Karpas-422 (cell line): ENCODE results near the gene POLDIP2. TPM values are rescaled to one million over a fixed set of nuclear protein-coding genes. Genes with fewer than 3 reads are reported as not detected.

Experiments
- DNase-seq: peaks from one replicate; pipeline ENCODE4 v3.0.0-alpha.2; 2015
- H2AFZ ChIP-seq: fragments of 200-600 bp; sonication (generic); 2 replicates; pipeline ENCODE4 v1.6.1; 2014; ENCODE audit warnings: antibody characterized with exemption, low read length, mixed read lengths
- H3K27ac ChIP-seq: fragments of 200-600 bp; sonication (generic); 2 replicates; pipeline ENCODE4 v1.5.1; 2014; ENCODE audit warnings: mild to moderate bottlenecking, low read length, moderate library complexity
- H3K27me3 ChIP-seq: fragments of 200-600 bp; sonication (generic); 2 replicates; pipeline ENCODE4 v1.6.1; 2014; ENCODE audit warnings: low read length, mixed read lengths
- H3K36me3 ChIP-seq: fragments of 200-600 bp; sonication (generic); 2 replicates; pipeline ENCODE4 v1.6.1; 2014; ENCODE audit warnings: low read length, mixed read lengths; ENCODE audit not compliant: insufficient read depth
- H3K4me1 ChIP-seq: fragments of 200-600 bp; sonication (generic); 2 replicates; pipeline ENCODE4 v1.6.1; 2014; ENCODE audit warnings: mild to moderate bottlenecking, low read length, mixed read lengths
- H3K4me2 ChIP-seq: fragments of 200-600 bp; sonication (generic); 2 replicates; pipeline ENCODE4 v1.6.1; 2014; ENCODE audit warnings: low read length, low read depth, mild to moderate bottlenecking; ENCODE audit not compliant: poor library complexity, severe bottlenecking
- H3K4me3 ChIP-seq: fragments of 200-600 bp; sonication (generic); 2 replicates; pipeline ENCODE4 v1.5.1; 2014; ENCODE audit warnings: mild to moderate bottlenecking, antibody characterized with exemption, low read length, mixed read lengths
- H3K79me2 ChIP-seq: fragments of 200-600 bp; sonication (generic); 2 replicates; pipeline ENCODE4 v1.6.1; 2014; ENCODE audit warnings: mild to moderate bottlenecking, low read length, mixed read lengths
- H3K9ac ChIP-seq: fragments of 200-600 bp; sonication (generic); 2 replicates; pipeline ENCODE4 v1.6.0; 2014; ENCODE audit warnings: low read length
- H3K9me2 ChIP-seq: fragments of 200-600 bp; sonication (generic), shearing (Covaris generic); replicated peaks from 2 replicates; pipeline ENCODE4 v1.6.0; 2014; ENCODE audit warnings: mild to moderate bottlenecking, low read length, moderate library complexity; ENCODE audit not compliant: insufficient read depth
- H3K9me3 ChIP-seq: fragments of 300-700, 200-600 bp; sonication (generic); 2 replicates; pipeline ENCODE4 v1.6.1; 2014; ENCODE audit warnings: low read length, mixed read lengths
- H4K20me1 ChIP-seq: fragments of 200-600 bp; sonication (generic); 2 replicates; pipeline ENCODE4 v1.6.1; 2014; ENCODE audit warnings: mild to moderate bottlenecking, antibody characterized with exemption, low read length, low read depth; ENCODE audit not compliant: insufficient read depth
- total RNA-seq: library from RNA; depleted of rRNA; stranded (reverse); fragments of >200 nt; shearing (Covaris generic); gene quantifications from 2 replicates; pipeline ENCODE4 v1.2.3, GENCODE V29; 2014; ENCODE audit warnings: low replicate concordance

Gene POLDIP2
- total RNA-seq, 1 experiment from 2014 or later: 71.1 TPM

- no peak overlapping the region for H3K4me3 ChIP-seq
- H3K27ac ChIP-seq: no peak overlapping the region
- no peaks in the 10 kb centered on the region for H3K9me2 ChIP-seq
- peaks cover 20% of the 10 kb centered on the region; the same call in 1 of the 2 replicates for H3K36me3 ChIP-seq
- no peak for DNase-seq
- no peak overlapping the region for H2AFZ ChIP-seq
- no peaks in the 10 kb centered on the region for H3K79me2 ChIP-seq
- H3K27me3 ChIP-seq: no peaks in the 10 kb centered on the region
- H3K4me1 ChIP-seq: peaks cover 3% of the 10 kb centered on the region; the same call in 1 of the 2 replicates
- no peak overlapping the region for H3K4me2 ChIP-seq
- no peak overlapping the region for H3K9ac ChIP-seq
- H3K9me3 ChIP-seq: no peaks in the 10 kb centered on the region
- H4K20me1 ChIP-seq: no peaks in the 10 kb centered on the region
Observed at GRCh38 chr17:28347261-28347891, 10.0 kb downstream of the POLDIP2 start.

- no peak overlapping the region for H3K4me3 ChIP-seq
- no peaks in the 10 kb centered on the region for H3K9me2 ChIP-seq
- H2AFZ ChIP-seq: no peak overlapping the region
- no peak overlapping the region for H3K4me2 ChIP-seq
- peaks cover 3% of the 10 kb centered on the region; the same call in 1 of the 2 replicates for H3K4me1 ChIP-seq
- no peaks in the 10 kb centered on the region for H3K9me3 ChIP-seq
- no peak overlapping the region for H3K27ac ChIP-seq
- no peak overlapping the region for H3K9ac ChIP-seq
- H3K79me2 ChIP-seq: no peaks in the 10 kb centered on the region
- no peaks in the 10 kb centered on the region for H3K27me3 ChIP-seq
- H3K36me3 ChIP-seq: peaks cover 18% of the 10 kb centered on the region; the same call in 1 of the 2 replicates
- H4K20me1 ChIP-seq: no peaks in the 10 kb centered on the region
- no peak for DNase-seq
Observed at GRCh38 chr17:28346746-28347246, 10.5 kb downstream of the POLDIP2 start.

- Histone ChIP-seq H3K4me3 (no peak overlapping the region), H2AFZ (no peak overlapping the region), H3K27ac (no peak overlapping the region), H3K79me2 (no peaks in the 10 kb centered on the region), H3K27me3 (no peaks in the 10 kb centered on the region), H3K9me3 (no peaks in the 10 kb centered on the region), H3K9ac (no peak overlapping the region), H3K36me3 (peaks cover 16% of the 10 kb centered on the region; the same call in 1 of the 2 replicates), H3K4me2 (no peak overlapping the region), H3K9me2 (no peaks in the 10 kb centered on the region), H4K20me1 (no peaks in the 10 kb centered on the region), H3K4me1 (peaks cover 3% of the 10 kb centered on the region; the same call in 1 of the 2 replicates)
- no peak for DNase-seq
Observed at GRCh38 chr17:28346199-28346580, 11.1 kb downstream of the POLDIP2 start.

- Histone ChIP-seq H3K27ac (no peak overlapping the region), H3K9me2 (no peaks in the 10 kb centered on the region), H3K79me2 (no peaks in the 10 kb centered on the region), H2AFZ (no peak overlapping the region), H3K9ac (no peak overlapping the region), H3K4me1 (peaks cover 3% of the 10 kb centered on the region; the same call in 1 of the 2 replicates), H3K4me3 (no peak overlapping the region), H3K9me3 (no peaks in the 10 kb centered on the region), H3K4me2 (no peak overlapping the region), H4K20me1 (no peaks in the 10 kb centered on the region), H3K36me3 (peaks cover 10% of the 10 kb centered on the region; the same call in 1 of the 2 replicates), H3K27me3 (no peaks in the 10 kb centered on the region)
- DNase-seq: no peak
Observed at GRCh38 chr17:28345419-28346198, 11.7 kb downstream of the POLDIP2 start.

GRCh38 chr17:28344435-28344901 is 12.9 kb downstream of the POLDIP2 start:
- Histone ChIP-seq H3K9me2 (no peaks in the 10 kb centered on the region), H3K9ac (no peak overlapping the region), H3K27me3 (no peaks in the 10 kb centered on the region), H3K4me2 (no peak overlapping the region), H3K4me1 (peaks cover 3% of the 10 kb centered on the region; the same call in 1 of the 2 replicates), H3K4me3 (no peak overlapping the region), H4K20me1 (no peaks in the 10 kb centered on the region), H3K79me2 (no peaks in the 10 kb centered on the region), H2AFZ (no peak overlapping the region), H3K9me3 (no peaks in the 10 kb centered on the region), H3K36me3 (peaks cover 5% of the 10 kb centered on the region; the same call in 1 of the 2 replicates), H3K27ac (no peak overlapping the region)
- no peak for DNase-seq

- no peak overlapping the region for H2AFZ ChIP-seq
- peaks cover 5% of the 10 kb centered on the region; the same call in 1 of the 2 replicates for H3K36me3 ChIP-seq
- no peak overlapping the region for H3K9ac ChIP-seq
- no peaks in the 10 kb centered on the region for H3K9me3 ChIP-seq
- H4K20me1 ChIP-seq: no peaks in the 10 kb centered on the region
- H3K27ac ChIP-seq: no peak overlapping the region
- DNase-seq: no peak
- H3K9me2 ChIP-seq: no peaks in the 10 kb centered on the region
- no peaks in the 10 kb centered on the region for H3K79me2 ChIP-seq
- H3K27me3 ChIP-seq: no peaks in the 10 kb centered on the region
- no peak overlapping the region for H3K4me2 ChIP-seq
- peaks cover 3% of the 10 kb centered on the region; the same call in 1 of the 2 replicates for H3K4me1 ChIP-seq
- no peak overlapping the region for H3K4me3 ChIP-seq
Observed at GRCh38 chr17:28344011-28344410, 13.3 kb downstream of the POLDIP2 start.

GRCh38 chr17:28343491-28343932 is 13.8 kb downstream of the POLDIP2 start:
- H3K27me3 ChIP-seq: no peaks in the 10 kb centered on the region
- H3K27ac ChIP-seq: no peak overlapping the region
- no peak overlapping the region for H3K4me3 ChIP-seq
- peaks cover under 1% of the 10 kb centered on the region; the same call in 1 of the 2 replicates for H3K36me3 ChIP-seq
- peaks cover 2% of the 10 kb centered on the region; the same call in 1 of the 2 replicates for H3K79me2 ChIP-seq
- no peaks in the 10 kb centered on the region for H4K20me1 ChIP-seq
- H2AFZ ChIP-seq: no peak overlapping the region
- no peak overlapping the region for H3K4me2 ChIP-seq
- H3K9ac ChIP-seq: no peak overlapping the region
- no peaks in the 10 kb centered on the region for H3K9me3 ChIP-seq
- no peaks in the 10 kb centered on the region for H3K9me2 ChIP-seq
- DNase-seq: no peak
- H3K4me1 ChIP-seq: peaks cover 3% of the 10 kb centered on the region; the same call in 1 of the 2 replicates

GRCh38 chr17:28342313-28342712 is 15.0 kb downstream of the POLDIP2 start:
- Histone ChIP-seq H3K4me1 (peaks cover 3% of the 10 kb centered on the region; the same call in 1 of the 2 replicates), H4K20me1 (no peaks in the 10 kb centered on the region), H3K79me2 (peaks cover 12% of the 10 kb centered on the region), H3K36me3 (no peaks in the 10 kb centered on the region; the same call in 1 of the 2 replicates), H3K9ac (no peak overlapping the region; the same call in 1 of the 2 replicates), H2AFZ (no peak overlapping the region), H3K4me3 (no peak overlapping the region), H3K27me3 (no peaks in the 10 kb centered on the region), H3K27ac (no peak overlapping the region), H3K4me2 (no peak overlapping the region), H3K9me2 (no peaks in the 10 kb centered on the region), H3K9me3 (no peaks in the 10 kb centered on the region)
- DNase-seq: no peak
